HepG2 (cell line): ENCODE results near the gene SMPD1.

Source experiments
- BHLHE40 ChIP-seq: IDR thresholded peaks from 2 replicates; pipeline ENCODE4 v1.6.1; 2011; ENCODE audit warnings: low read length, improper control_type of control experiment
- CBX2 ChIP-seq, 2 experiments: fragments of 200-600 bp in 1 of 2; sonication (generic); formaldehyde crosslinking in 1 of 2; IDR thresholded peaks; 2 replicates each; pipeline versions ENCODE4 v1.7.0 to v1.8.1; 2018 to 2022; ENCODE audit warnings: low read depth in 2 of 2, low read length in 1 of 2, mild to moderate bottlenecking in 1 of 2, missing genetic modification reagents in 1 of 2
- REST ChIP-seq, 2 experiments: IDR thresholded peaks; 2 replicates each; pipeline ENCODE4 v1.6.1; 2011 to 2012; ENCODE audit warnings: low read length in 2 of 2, borderline replicate concordance in 1 of 2, low read depth in 1 of 2, mild to moderate bottlenecking in 1 of 2, moderate library complexity in 1 of 2
- SETDB1 ChIP-seq: sonication (generic); formaldehyde crosslinking; IDR thresholded peaks from 2 replicates; pipeline ENCODE4 v1.5.1; 2020; ENCODE audit warnings: missing genetic modification reagents, mild to moderate bottlenecking, borderline replicate concordance
- ZSCAN30 ChIP-seq: sonication (generic); formaldehyde crosslinking; IDR thresholded peaks from 2 replicates; pipeline ENCODE4 v1.5.0; 2020; ENCODE audit warnings: mild to moderate bottlenecking, missing genetic modification reagents

- TF ChIP-seq SETDB1 (no peak), REST (IDR thresholded peaks at IDR 0.05; ENCODE audit: borderline replicate concordance in 1 of 2, low read depth in 1 of 2, low read length in 2 of 2) (no peak), CBX2 (IDR thresholded peaks at IDR 0.05; ENCODE audit: low read depth, low read length) (no peak), CBX2 (CRISPR knock-in tag; IDR thresholded peaks at IDR 0.05; ENCODE audit: low read depth) (no peak), BHLHE40 (no peak), ZSCAN30 (CRISPR knock-in tag) (no peak)
Measured at GRCh38 chr11:6397636-6398035, 7.4 kb downstream of the SMPD1 start.
